HCT116 (cell line): ENCODE measurements around the gene C3orf85. TPM values are rescaled to one million over a fixed set of nuclear protein-coding genes. Genes with fewer than 3 reads are reported as not detected.

Experiments
- ATAC-seq: fragments of 200-7000 bp; cut with Tn5 transposase; 2 replicates; pipeline ENCODE4 v1.9.1; 2020; ENCODE audit warnings: mild to moderate bottlenecking, moderate library complexity
- BruUV-seq: library from RNA; stranded (reverse); fragments of 400-500 nt; replicated peaks from 2 replicates; lab custom pipeline; 2021; lab: Mats Ljungman, UMichigan
- CTCF ChIA-PET: fragments of 300-600 bp; sonication (Branson Sonifier 250); formaldehyde crosslinking; loops from one replicate; lab custom pipeline; 2021; ENCODE audit warnings: antibody characterized with exemption; lab: Charles Lee
- POLR2A ChIA-PET: fragments of 300-600, 350-600 bp; sonication (Branson Sonifier 250); formaldehyde crosslinking; loops from one replicate; lab custom pipeline; 2021; ENCODE audit warnings: antibody characterized with exemption; lab: Charles Lee
- RAD21 ChIA-PET, 2 experiments: fragments of 300-600 bp; sonication (Branson Sonifier 250); formaldehyde crosslinking; loops; one replicate each; lab custom pipeline; 2023; ENCODE audit warnings: low total read pairs in 2 of 2; ENCODE audit not compliant: uncharacterized antibody in 2 of 2, unreplicated experiment in 2 of 2, low non-redundant PET in 1 of 2; lab: Charles Lee
- DNase-seq: peaks from one replicate; pipeline ENCODE4 v3.0.0-alpha.2; 2010; ENCODE audit warnings: low read depth, low spot score
- H2AFZ ChIP-seq: fragments of 200-600 bp; shearing (Covaris generic), sonication (generic); 2 replicates; pipeline ENCODE4 v1.6.1; 2017; ENCODE audit warnings: low read depth, mixed run types, mixed read lengths, antibody characterized with exemption, low read length; ENCODE audit not compliant: poor library complexity, severe bottlenecking
- H3K27ac ChIP-seq: 2 replicates; pipeline ENCODE4 v1.5.1; 2012; ENCODE audit warnings: low read depth, low read length
- H3K27me3 ChIP-seq: fragments of 200-600 bp; sonication (generic); 2 replicates; pipeline ENCODE4 v1.6.1; 2016; ENCODE audit warnings: mixed run types, low read length, mixed read lengths; ENCODE audit not compliant: insufficient read depth
- H3K36me3 ChIP-seq, 2 experiments: fragments of 200-500 bp in 1 of 2; fragments of 200-600 bp in 1 of 2; sonication (Bioruptor generic) in 1 of 2; sonication (generic) in 1 of 2; 2 replicates each; pipeline versions ENCODE4 v1.5.1 to v1.6.1; 2014 to 2016; ENCODE audit warnings: low read length in 2 of 2, inconsistent platforms in 1 of 2, mixed read lengths in 1 of 2, mixed run types in 1 of 2; ENCODE audit not compliant: insufficient read depth in 2 of 2, control insufficient read depth in 1 of 2
- H3K4me1 ChIP-seq, 2 experiments: fragments of 200-600 bp in 1 of 2; sonication (generic) in 1 of 2; 2 replicates each; pipeline versions ENCODE4 v1.5.1 to v1.6.1; 2012 to 2017; ENCODE audit warnings: low read length in 2 of 2, inconsistent platforms in 1 of 2, mild to moderate bottlenecking in 1 of 2, mixed read lengths in 1 of 2, mixed run types in 1 of 2, moderate library complexity in 1 of 2; ENCODE audit not compliant: insufficient read depth in 2 of 2, control insufficient read depth in 1 of 2
- H3K4me2 ChIP-seq: fragments of 200-600 bp; sonication (generic); 2 replicates; pipeline ENCODE4 v1.6.1; 2017; ENCODE audit warnings: mixed run types, low read length, mixed read lengths
- H3K4me3 ChIP-seq, 2 experiments: fragments of 200-600 bp in 1 of 2; sonication (generic) in 1 of 2; replicated peaks in 1 of 2; 2 replicates each; pipeline ENCODE4 v1.5.1; 2011 to 2016; ENCODE audit warnings: low read length in 2 of 2, control low read depth in 1 of 2, low read depth in 1 of 2, mild to moderate bottlenecking in 1 of 2, mixed read lengths in 1 of 2, mixed run types in 1 of 2
- H3K79me2 ChIP-seq: fragments of 200-600 bp; sonication (generic); 2 replicates; pipeline ENCODE4 v1.6.1; 2017; ENCODE audit warnings: mild to moderate bottlenecking, mixed run types, low read length, moderate library complexity, mixed read lengths; ENCODE audit not compliant: insufficient read depth
- H3K9ac ChIP-seq: fragments of 200-600 bp; sonication (generic); 2 replicates; pipeline ENCODE4 v1.6.1; 2016; ENCODE audit warnings: low read length, mixed read lengths
- H3K9me2 ChIP-seq: fragments of 200-600 bp; sonication (generic), shearing (Covaris generic); 2 replicates; pipeline ENCODE4 v1.6.1; 2017; ENCODE audit warnings: mixed run types, mild to moderate bottlenecking, moderate library complexity; ENCODE audit not compliant: insufficient read depth
- H3K9me3 ChIP-seq, 2 experiments: fragments of 200-500 bp in 1 of 2; fragments of 200-600 bp in 1 of 2; sonication (Bioruptor generic) in 1 of 2; sonication (generic) in 1 of 2; 2 replicates each; pipeline ENCODE4 v1.6.1; 2014 to 2017; ENCODE audit warnings: low read length in 2 of 2, mixed read lengths in 2 of 2, inconsistent platforms in 1 of 2, low read depth in 1 of 2, mild to moderate bottlenecking in 1 of 2, mixed run types in 1 of 2, moderate library complexity in 1 of 2; ENCODE audit not compliant: control insufficient read depth in 1 of 2, insufficient read depth in 1 of 2
- H4K20me1 ChIP-seq: fragments of 200-600 bp; sonication (generic), shearing (Covaris generic); 2 replicates; pipeline ENCODE4 v1.6.1; 2017; ENCODE audit warnings: mixed run types, mild to moderate bottlenecking, moderate library complexity; ENCODE audit not compliant: insufficient read depth
- CBX3 ChIP-seq: IDR thresholded peaks from 2 replicates; pipeline ENCODE4 v1.6.1; 2012; ENCODE audit warnings: low read depth
- CEBPB ChIP-seq: IDR thresholded peaks from 2 replicates; pipeline ENCODE4 v1.6.1; 2012; ENCODE audit warnings: low read depth
- EZH2phosphoT487 ChIP-seq: fragments of 200-600 bp; IDR thresholded peaks from 2 replicates; pipeline ENCODE4 v1.6.1; 2018; ENCODE audit warnings: antibody characterized with exemption, borderline replicate concordance
- JUND ChIP-seq: IDR thresholded peaks from 2 replicates; pipeline ENCODE4 v1.6.1; 2012
- POLR2A ChIP-seq: IDR thresholded peaks from 2 replicates; pipeline ENCODE4 v1.7.0; 2011; ENCODE audit warnings: borderline replicate concordance; ENCODE audit not compliant: insufficient read depth, insufficient read length; ENCODE audit errors: extremely low read depth
- SIN3A ChIP-seq: IDR thresholded peaks from 2 replicates; pipeline ENCODE4 v1.6.1; 2012; ENCODE audit warnings: low read depth
- SRF ChIP-seq: IDR thresholded peaks from 2 replicates; pipeline ENCODE4 v1.6.1; 2012; ENCODE audit warnings: low read depth
- TCF7L2 ChIP-seq: IDR thresholded peaks from 2 replicates; pipeline ENCODE4 v1.7.0; 2011; ENCODE audit warnings: borderline replicate concordance, inconsistent platforms; ENCODE audit not compliant: insufficient read depth, insufficient read length; ENCODE audit errors: extremely low read depth
- ZFX ChIP-seq: fragments of 450-650 bp; IDR thresholded peaks from 2 replicates; pipeline ENCODE4 v1.6.1; 2017
- ZNF274 ChIP-seq: fragments of 200-500 bp; sonication (Bioruptor generic); IDR thresholded peaks from 2 replicates; pipeline ENCODE4 v1.6.1; 2014; ENCODE audit warnings: mild to moderate bottlenecking, low read depth, low read length, inconsistent platforms
- intact Hi-C: fragments of 100-400 bp; cut with micrococcal nuclease; formaldehyde crosslinking; loops from 2 replicates; pipeline ENCODE4 v1.10.0; 2022
- total RNA-seq: library from RNA; stranded (reverse); gene quantifications from one replicate; pipeline ENCODE4 v1.2.1, GENCODE V29; 2021; ENCODE audit not compliant: unreplicated experiment
- TF ChIP-seq, protein P1 (sequence below): IDR thresholded peaks from 2 replicates; pipeline ENCODE4 v1.6.1; 2012
- TF ChIP-seq, protein P2 (sequence below): IDR thresholded peaks from 2 replicates; pipeline ENCODE4 v1.6.1; 2011; ENCODE audit warnings: mild to moderate bottlenecking, low read length, moderate library complexity; ENCODE audit not compliant: insufficient replicate concordance; ENCODE audit errors: extremely low read depth
- TF ChIP-seq, protein P3 (sequence below): IDR thresholded peaks from 2 replicates; pipeline ENCODE4 v1.6.1; 2012

C3orf85 gene
- total RNA-seq, 1 experiment from 2014 or later: not detected

DNA sequence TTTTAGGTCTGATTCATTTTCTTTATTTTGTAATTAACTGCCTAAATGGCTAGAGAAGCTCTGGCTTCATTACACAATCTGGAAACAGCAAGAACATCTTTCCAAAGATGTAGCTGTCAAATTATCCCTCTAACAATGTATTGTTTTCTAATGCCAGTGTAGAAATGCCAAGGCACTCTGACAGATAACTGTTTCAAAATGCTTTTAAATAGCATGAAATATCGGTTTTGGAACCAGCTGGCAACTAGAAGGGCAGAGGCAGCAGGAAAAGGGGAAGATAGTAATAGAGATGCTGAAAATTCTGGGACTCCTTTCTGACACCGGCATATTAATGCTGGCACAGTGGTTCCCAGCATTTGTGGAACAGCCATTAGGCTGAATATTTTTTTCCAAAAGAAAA, 44.7 kb upstream of the C3orf85 start:
- no peaks in the 10 kb centered on the region for H4K20me1 ChIP-seq

More for the DNA sequence above, 44.7 kb upstream of the C3orf85 start:
- Histone ChIP-seq H2AFZ (no peak overlapping the region), H3K9ac (no peak overlapping the region), H3K4me3 (no peak overlapping the region), H3K27me3 (no peaks in the 10 kb centered on the region), H3K36me3 (no peaks in the 10 kb centered on the region), H3K9me3 (no peaks in the 10 kb centered on the region), H3K27ac (no peak overlapping the region), H3K4me1 (no peaks in the 10 kb centered on the region), H3K4me2 (no peak overlapping the region), H3K79me2 (no peaks in the 10 kb centered on the region), H3K9me2 (no peaks in the 10 kb centered on the region)
- DNase-seq (no peak), ATAC-seq (no peak)
- BruUV-seq: no TSS peak
- intact Hi-C loops: no loop called here
- CTCF ChIA-PET: interaction anchor here (0.6 to 2.4 kb wide), 2 partner anchors 9 to 11 kb away, joined by 3 to 9 read pairs; no protein-coding TSS in a partner anchor
- TF ChIP-seq JUND (no peak), TCF7L2 (no peak), CBX3 (no peak), CEBPB (no peak), SRF (no peak), EZH2phosphoT487 (no peak), POLR2A (no peak), ZFX (no peak), ZNF274 (no peak), SIN3A (no peak)
- TF ChIP-seq, protein P1, sequence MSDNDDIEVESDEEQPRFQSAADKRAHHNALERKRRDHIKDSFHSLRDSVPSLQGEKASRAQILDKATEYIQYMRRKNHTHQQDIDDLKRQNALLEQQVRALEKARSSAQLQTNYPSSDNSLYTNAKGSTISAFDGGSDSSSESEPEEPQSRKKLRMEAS: no peak
- TF ChIP-seq, protein P2, sequence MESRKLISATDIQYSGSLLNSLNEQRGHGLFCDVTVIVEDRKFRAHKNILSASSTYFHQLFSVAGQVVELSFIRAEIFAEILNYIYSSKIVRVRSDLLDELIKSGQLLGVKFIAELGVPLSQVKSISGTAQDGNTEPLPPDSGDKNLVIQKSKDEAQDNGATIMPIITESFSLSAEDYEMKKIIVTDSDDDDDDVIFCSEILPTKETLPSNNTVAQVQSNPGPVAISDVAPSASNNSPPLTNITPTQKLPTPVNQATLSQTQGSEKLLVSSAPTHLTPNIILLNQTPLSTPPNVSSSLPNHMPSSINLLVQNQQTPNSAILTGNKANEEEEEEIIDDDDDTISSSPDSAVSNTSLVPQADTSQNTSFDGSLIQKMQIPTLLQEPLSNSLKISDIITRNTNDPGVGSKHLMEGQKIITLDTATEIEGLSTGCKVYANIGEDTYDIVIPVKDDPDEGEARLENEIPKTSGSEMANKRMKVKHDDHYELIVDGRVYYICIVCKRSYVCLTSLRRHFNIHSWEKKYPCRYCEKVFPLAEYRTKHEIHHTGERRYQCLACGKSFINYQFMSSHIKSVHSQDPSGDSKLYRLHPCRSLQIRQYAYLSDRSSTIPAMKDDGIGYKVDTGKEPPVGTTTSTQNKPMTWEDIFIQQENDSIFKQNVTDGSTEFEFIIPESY: no peak
- TF ChIP-seq, protein P3, sequence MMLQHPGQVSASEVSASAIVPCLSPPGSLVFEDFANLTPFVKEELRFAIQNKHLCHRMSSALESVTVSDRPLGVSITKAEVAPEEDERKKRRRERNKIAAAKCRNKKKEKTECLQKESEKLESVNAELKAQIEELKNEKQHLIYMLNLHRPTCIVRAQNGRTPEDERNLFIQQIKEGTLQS: no peak
- POLR2A ChIA-PET: no interaction called here
- RAD21 ChIA-PET: no interaction called here
